GM12878 (cell line): ENCODE data around the gene CXXC5. TPM values are rescaled to one million over a fixed set of nuclear protein-coding genes. Genes with fewer than 3 reads are reported as not detected.

Experiments used
- ATF7 ChIP-seq: fragments of 450-650 bp; IDR thresholded peaks from 2 replicates; pipeline ENCODE4 v1.6.1; 2016; ENCODE audit warnings: low read depth, mild to moderate bottlenecking
- CHD1 ChIP-seq: IDR thresholded peaks from 2 replicates; pipeline ENCODE4 v1.6.1; 2012; ENCODE audit warnings: low read depth, low read length, improper control_type of control experiment
- DPF2 ChIP-seq: fragments of 450-650 bp; IDR thresholded peaks from 2 replicates; pipeline ENCODE4 v1.6.1; 2017; ENCODE audit warnings: mild to moderate bottlenecking
- GABPA ChIP-seq: IDR thresholded peaks from 2 replicates; pipeline ENCODE4 v1.6.1; 2014; ENCODE audit warnings: antibody characterized with exemption, low read depth, mild to moderate bottlenecking, inconsistent platforms
- GATAD2B ChIP-seq: fragments of 450-650 bp; conservative IDR thresholded peaks from 2 replicates; pipeline ENCODE4 v1.6.1; 2017; ENCODE audit warnings: low read depth, mild to moderate bottlenecking, moderate library complexity
- NR2C1 ChIP-seq: fragments of 450-650 bp; IDR thresholded peaks from 2 replicates; pipeline ENCODE4 v1.6.1; 2017; ENCODE audit warnings: antibody characterized with exemption, mild to moderate bottlenecking, moderate library complexity
- NR2C2 ChIP-seq: IDR thresholded peaks from 2 replicates; pipeline ENCODE4 v1.6.1; 2011; ENCODE audit warnings: borderline replicate concordance, low read depth; ENCODE audit not compliant: control insufficient read depth, insufficient read length
- POU2F2 ChIP-seq: IDR thresholded peaks from 3 replicates; pipeline ENCODE4 v1.6.1; 2011; ENCODE audit warnings: low read depth, mild to moderate bottlenecking, low read length, borderline replicate concordance
- RBBP5 ChIP-seq: fragments of 200-600 bp; sonication (generic); conservative IDR thresholded peaks from 2 replicates; pipeline ENCODE4 v1.6.1; 2016
- SMAD5 ChIP-seq: IDR thresholded peaks from 2 replicates; pipeline ENCODE4 v1.6.1; 2016; ENCODE audit warnings: antibody characterized with exemption, low read depth
- STAT1 ChIP-seq: fragments of 450-650 bp; conservative IDR thresholded peaks from 2 replicates; pipeline ENCODE4 v1.6.1; 2014; ENCODE audit warnings: antibody characterized with exemption, mild to moderate bottlenecking
- SUPT20H ChIP-seq: IDR thresholded peaks from 2 replicates; pipeline ENCODE4 v1.6.1; 2011; ENCODE audit warnings: low read depth, mild to moderate bottlenecking, low read length, moderate library complexity, borderline replicate concordance; ENCODE audit not compliant: control insufficient read depth
- SUZ12 ChIP-seq: fragments of 200-600 bp; sonication (generic); IDR thresholded peaks from one replicate; pipeline ENCODE4 v1.6.1; 2018; ENCODE audit warnings: antibody characterized with exemption, mild to moderate bottlenecking; ENCODE audit not compliant: unreplicated experiment
- TCF12 ChIP-seq: IDR thresholded peaks from 2 replicates; pipeline ENCODE4 v1.6.1; 2011; ENCODE audit warnings: low read depth, mild to moderate bottlenecking, low read length
- TCF3 ChIP-seq: IDR thresholded peaks from 2 replicates; pipeline ENCODE4 v1.6.1; 2012; ENCODE audit warnings: low read depth, mild to moderate bottlenecking, low read length, borderline replicate concordance; ENCODE audit not compliant: insufficient read depth
- ZSCAN29 ChIP-seq: fragments of 450-650 bp; IDR thresholded peaks from 2 replicates; pipeline ENCODE4 v1.6.1; 2017; ENCODE audit warnings: mild to moderate bottlenecking, moderate library complexity
- polyA plus RNA-seq, 11 experiments: library from polyadenylated mRNA; depleted of rRNA in 4 of 11; unstranded in 6 of 11; stranded (reverse) in 5 of 11; fragments of >200 nt; fragmentation: Nextera tagmentation in 4 of 11; fragmentation: Illumina TruSeq in 1 of 11; extraction: Ambion mirVana in 4 of 11; extraction: Trizol in 1 of 11; gene quantifications; 1 replicate in 1 of 11; 2 replicates in 10 of 11; pipeline versions ENCODE4 v1.2.1 to v1.2.3, GENCODE V29; 2011 to 2016; ENCODE audit warnings: inconsistent platforms in 2 of 11, missing spikeins in 2 of 11, low read depth in 1 of 11
- total RNA-seq, 4 experiments: library from RNA; depleted of rRNA in 3 of 4; stranded (reverse); fragments of >200 nt in 3 of 4; fragmentation: Illumina TruSeq in 1 of 4; extraction: Trizol in 1 of 4; gene quantifications; 2 replicates each; pipeline versions ENCODE4 v1.2.1 to v1.2.3, GENCODE V29; 2013 to 2021
- TF ChIP-seq, protein P1 (sequence below): IDR thresholded peaks from 2 replicates; pipeline ENCODE4 v1.6.1; 2012; ENCODE audit warnings: low read depth, low read length, improper control_type of control experiment
- TF ChIP-seq, protein P2 (sequence below): fragments of 450-650 bp; formaldehyde crosslinking; IDR thresholded peaks from 2 replicates; pipeline ENCODE4 v1.4.0; 2020; ENCODE audit warnings: mild to moderate bottlenecking, moderate library complexity
- TF ChIP-seq, protein P3 (sequence below): fragments of 450-650 bp; IDR thresholded peaks from 2 replicates; pipeline ENCODE4 v1.6.1; 2016; ENCODE audit warnings: mild to moderate bottlenecking
- TF ChIP-seq, protein P4 (sequence below): fragments of 450-650 bp; IDR thresholded peaks from 2 replicates; pipeline ENCODE4 v1.6.1; 2017; ENCODE audit warnings: borderline replicate concordance

Gene CXXC5
- total and polyA plus RNA-seq, 10 of the 15 experiments (the other 5 are each of a cell fraction or from before 2014, with no cell fraction given): 1.8 to 90.8 (median 40.7) TPM

DNA sequence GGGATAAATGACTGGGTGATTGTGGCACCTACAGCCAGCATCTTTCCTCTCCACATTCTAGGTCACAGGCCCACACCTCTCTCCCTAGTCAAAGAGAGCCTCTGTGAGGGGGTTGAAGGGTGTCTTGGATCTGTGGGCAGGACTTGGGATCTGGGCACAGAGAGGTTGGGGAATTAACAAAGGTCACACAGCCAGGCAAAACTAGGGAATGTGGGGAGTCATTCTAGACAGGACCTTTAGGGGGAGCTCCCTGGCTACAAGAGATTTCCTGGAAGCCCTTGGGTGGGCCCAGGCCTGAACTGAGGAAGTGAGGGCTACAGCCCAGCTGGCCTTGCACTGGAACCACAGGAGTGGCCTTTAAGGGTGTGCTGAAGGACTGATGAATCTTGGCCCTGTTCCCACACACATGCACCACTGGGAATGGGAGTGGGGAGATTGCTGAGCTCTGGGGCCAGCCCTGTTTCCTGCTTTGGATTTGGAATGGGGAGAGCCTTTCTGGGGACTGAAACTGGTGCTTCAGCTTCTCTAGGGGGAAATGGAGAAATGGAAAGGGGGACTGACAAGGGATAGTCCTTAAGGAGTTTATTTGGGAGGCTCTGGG is 12.4 kb upstream of the CXXC5 start (continued):
- TF ChIP-seq, protein P1, sequence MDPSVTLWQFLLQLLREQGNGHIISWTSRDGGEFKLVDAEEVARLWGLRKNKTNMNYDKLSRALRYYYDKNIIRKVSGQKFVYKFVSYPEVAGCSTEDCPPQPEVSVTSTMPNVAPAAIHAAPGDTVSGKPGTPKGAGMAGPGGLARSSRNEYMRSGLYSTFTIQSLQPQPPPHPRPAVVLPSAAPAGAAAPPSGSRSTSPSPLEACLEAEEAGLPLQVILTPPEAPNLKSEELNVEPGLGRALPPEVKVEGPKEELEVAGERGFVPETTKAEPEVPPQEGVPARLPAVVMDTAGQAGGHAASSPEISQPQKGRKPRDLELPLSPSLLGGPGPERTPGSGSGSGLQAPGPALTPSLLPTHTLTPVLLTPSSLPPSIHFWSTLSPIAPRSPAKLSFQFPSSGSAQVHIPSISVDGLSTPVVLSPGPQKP: 0 out of 2 replicates have a peak, but pooled peaks have one; percentile 12
- TF ChIP-seq NR2C1: no peak
- no peak for TF ChIP-seq SUPT20H
- TF ChIP-seq NR2C2: no peak
- TF ChIP-seq ZSCAN29: no peak
- TF ChIP-seq SUZ12: no peak
- TF ChIP-seq, protein P2, sequence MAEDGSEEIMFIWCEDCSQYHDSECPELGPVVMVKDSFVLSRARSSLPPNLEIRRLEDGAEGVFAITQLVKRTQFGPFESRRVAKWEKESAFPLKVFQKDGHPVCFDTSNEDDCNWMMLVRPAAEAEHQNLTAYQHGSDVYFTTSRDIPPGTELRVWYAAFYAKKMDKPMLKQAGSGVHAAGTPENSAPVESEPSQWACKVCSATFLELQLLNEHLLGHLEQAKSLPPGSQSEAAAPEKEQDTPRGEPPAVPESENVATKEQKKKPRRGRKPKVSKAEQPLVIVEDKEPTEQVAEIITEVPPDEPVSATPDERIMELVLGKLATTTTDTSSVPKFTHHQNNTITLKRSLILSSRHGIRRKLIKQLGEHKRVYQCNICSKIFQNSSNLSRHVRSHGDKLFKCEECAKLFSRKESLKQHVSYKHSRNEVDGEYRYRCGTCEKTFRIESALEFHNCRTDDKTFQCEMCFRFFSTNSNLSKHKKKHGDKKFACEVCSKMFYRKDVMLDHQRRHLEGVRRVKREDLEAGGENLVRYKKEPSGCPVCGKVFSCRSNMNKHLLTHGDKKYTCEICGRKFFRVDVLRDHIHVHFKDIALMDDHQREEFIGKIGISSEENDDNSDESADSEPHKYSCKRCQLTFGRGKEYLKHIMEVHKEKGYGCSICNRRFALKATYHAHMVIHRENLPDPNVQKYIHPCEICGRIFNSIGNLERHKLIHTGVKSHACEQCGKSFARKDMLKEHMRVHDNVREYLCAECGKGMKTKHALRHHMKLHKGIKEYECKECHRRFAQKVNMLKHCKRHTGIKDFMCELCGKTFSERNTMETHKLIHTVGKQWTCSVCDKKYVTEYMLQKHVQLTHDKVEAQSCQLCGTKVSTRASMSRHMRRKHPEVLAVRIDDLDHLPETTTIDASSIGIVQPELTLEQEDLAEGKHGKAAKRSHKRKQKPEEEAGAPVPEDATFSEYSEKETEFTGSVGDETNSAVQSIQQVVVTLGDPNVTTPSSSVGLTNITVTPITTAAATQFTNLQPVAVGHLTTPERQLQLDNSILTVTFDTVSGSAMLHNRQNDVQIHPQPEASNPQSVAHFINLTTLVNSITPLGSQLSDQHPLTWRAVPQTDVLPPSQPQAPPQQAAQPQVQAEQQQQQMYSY (CRISPR knock-in tag): no peak
- no peak for TF ChIP-seq RBBP5
- 0 out of 2 replicates have a peak, but pooled peaks have one; percentile 49 for TF ChIP-seq STAT1
- no peak for TF ChIP-seq GABPA
- TF ChIP-seq CHD1: no peak
- no peak for TF ChIP-seq DPF2
- TF ChIP-seq, protein P3, sequence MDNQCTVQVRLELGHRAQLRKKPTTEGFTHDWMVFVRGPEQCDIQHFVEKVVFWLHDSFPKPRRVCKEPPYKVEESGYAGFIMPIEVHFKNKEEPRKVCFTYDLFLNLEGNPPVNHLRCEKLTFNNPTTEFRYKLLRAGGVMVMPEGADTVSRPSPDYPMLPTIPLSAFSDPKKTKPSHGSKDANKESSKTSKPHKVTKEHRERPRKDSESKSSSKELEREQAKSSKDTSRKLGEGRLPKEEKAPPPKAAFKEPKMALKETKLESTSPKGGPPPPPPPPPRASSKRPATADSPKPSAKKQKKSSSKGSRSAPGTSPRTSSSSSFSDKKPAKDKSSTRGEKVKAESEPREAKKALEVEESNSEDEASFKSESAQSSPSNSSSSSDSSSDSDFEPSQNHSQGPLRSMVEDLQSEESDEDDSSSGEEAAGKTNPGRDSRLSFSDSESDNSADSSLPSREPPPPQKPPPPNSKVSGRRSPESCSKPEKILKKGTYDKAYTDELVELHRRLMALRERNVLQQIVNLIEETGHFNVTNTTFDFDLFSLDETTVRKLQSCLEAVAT: no peak
- 0 out of 3 replicates have a peak, but pooled peaks have one; percentile 22 for TF ChIP-seq POU2F2
- TF ChIP-seq GATAD2B: peak; percentile 75
- 0 out of 2 replicates have a peak, but pooled peaks have one; percentile 46 for TF ChIP-seq TCF3
- TF ChIP-seq, protein P4, sequence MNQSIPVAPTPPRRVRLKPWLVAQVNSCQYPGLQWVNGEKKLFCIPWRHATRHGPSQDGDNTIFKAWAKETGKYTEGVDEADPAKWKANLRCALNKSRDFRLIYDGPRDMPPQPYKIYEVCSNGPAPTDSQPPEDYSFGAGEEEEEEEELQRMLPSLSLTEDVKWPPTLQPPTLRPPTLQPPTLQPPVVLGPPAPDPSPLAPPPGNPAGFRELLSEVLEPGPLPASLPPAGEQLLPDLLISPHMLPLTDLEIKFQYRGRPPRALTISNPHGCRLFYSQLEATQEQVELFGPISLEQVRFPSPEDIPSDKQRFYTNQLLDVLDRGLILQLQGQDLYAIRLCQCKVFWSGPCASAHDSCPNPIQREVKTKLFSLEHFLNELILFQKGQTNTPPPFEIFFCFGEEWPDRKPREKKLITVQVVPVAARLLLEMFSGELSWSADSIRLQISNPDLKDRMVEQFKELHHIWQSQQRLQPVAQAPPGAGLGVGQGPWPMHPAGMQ: no peak
- TF ChIP-seq SMAD5: no peak
- TF ChIP-seq ATF7: no peak
- TF ChIP-seq TCF12: 0 out of 2 replicates have a peak, but pooled peaks have one; percentile 58
